Peyer's patch (tissue), 4 donors: ENCODE data around the gene UBE2J1.

Experiments used
- POLR2A ChIP-seq, 2 donors: fragments of 450-650 bp; IDR thresholded peaks; one replicate each; pipeline ENCODE4 v1.5.1; 2017; ENCODE audit warnings: antibody characterized with exemption in 2 of 2, mild to moderate bottlenecking in 2 of 2, moderate library complexity in 2 of 2
- TF ChIP-seq, protein P1 (sequence below), 6 experiments: fragments of 450-650 bp in 4 of 6; fragments of 200-600 bp in 2 of 6; sonication (generic) in 1 of 6; IDR thresholded peaks; one replicate each; pipeline ENCODE4 v1.5.1; 2017 to 2019; ENCODE audit warnings: antibody characterized with exemption in 6 of 6, mild to moderate bottlenecking in 3 of 6, moderate library complexity in 1 of 6

GRCh38 chr6:89311853-89312531 is 40.5 kb downstream of the UBE2J1 start:
- TF ChIP-seq POLR2A (IDR thresholded peaks at IDR 0.05): no peak
- TF ChIP-seq, protein P1, sequence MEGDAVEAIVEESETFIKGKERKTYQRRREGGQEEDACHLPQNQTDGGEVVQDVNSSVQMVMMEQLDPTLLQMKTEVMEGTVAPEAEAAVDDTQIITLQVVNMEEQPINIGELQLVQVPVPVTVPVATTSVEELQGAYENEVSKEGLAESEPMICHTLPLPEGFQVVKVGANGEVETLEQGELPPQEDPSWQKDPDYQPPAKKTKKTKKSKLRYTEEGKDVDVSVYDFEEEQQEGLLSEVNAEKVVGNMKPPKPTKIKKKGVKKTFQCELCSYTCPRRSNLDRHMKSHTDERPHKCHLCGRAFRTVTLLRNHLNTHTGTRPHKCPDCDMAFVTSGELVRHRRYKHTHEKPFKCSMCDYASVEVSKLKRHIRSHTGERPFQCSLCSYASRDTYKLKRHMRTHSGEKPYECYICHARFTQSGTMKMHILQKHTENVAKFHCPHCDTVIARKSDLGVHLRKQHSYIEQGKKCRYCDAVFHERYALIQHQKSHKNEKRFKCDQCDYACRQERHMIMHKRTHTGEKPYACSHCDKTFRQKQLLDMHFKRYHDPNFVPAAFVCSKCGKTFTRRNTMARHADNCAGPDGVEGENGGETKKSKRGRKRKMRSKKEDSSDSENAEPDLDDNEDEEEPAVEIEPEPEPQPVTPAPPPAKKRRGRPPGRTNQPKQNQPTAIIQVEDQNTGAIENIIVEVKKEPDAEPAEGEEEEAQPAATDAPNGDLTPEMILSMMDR (IDR thresholded peaks at IDR 0.05): peak in 4 of 6 experiments; percentile 21 to 46 (median 46)
